Fibroblast of gingiva (primary cell): ENCODE results near the gene WNT8A.
"Not testable (repeated sequence)": the region's sequence is repeated elsewhere in the genome, so short reads cannot be mapped to it uniquely, and the experiment has no call there.

Experiments
- DNase-seq: peaks from one replicate; pipeline ENCODE4 v3.0.0-alpha.2; 2011; ENCODE audit warnings: low read depth

WNT8A gene

GRCh38 chr5:138083702-138084101 is at the start of gene WNT8A:
WNT8A (plus strand) TSS chr5:138084033; CDS start chr5:138084128, 95 bp downstream.
- DNase-seq: no peak

- DNase-seq: peak; percentile 83
Observed at GRCh38 chr5:138035605-138036537, 48.0 kb upstream of the WNT8A start.

- no peak for DNase-seq
Observed at GRCh38 chr5:138037271-138037670, 46.6 kb upstream of the WNT8A start.

- no peak for DNase-seq
Observed at GRCh38 chr5:138037907-138038633, 45.8 kb upstream of the WNT8A start.

GRCh38 chr5:138038826-138039225 is 45.0 kb upstream of the WNT8A start:
- DNase-seq: no peak

GRCh38 chr5:138045283-138045682 is 38.5 kb upstream of the WNT8A start:
- not testable (repeated sequence) for DNase-seq

- DNase-seq: no peak
Observed at GRCh38 chr5:138051441-138052296, 32.2 kb upstream of the WNT8A start.

GRCh38 chr5:138052718-138053117 is 31.1 kb upstream of the WNT8A start:
- not testable (repeated sequence) for DNase-seq

- DNase-seq: no peak
Observed at GRCh38 chr5:138053554-138053953, 30.3 kb upstream of the WNT8A start.

- no peak for DNase-seq
Observed at GRCh38 chr5:138054206-138054605, 29.6 kb upstream of the WNT8A start.

- DNase-seq: no peak
Observed at GRCh38 chr5:138054847-138055558, 28.8 kb upstream of the WNT8A start.

GRCh38 chr5:138064526-138064925 is 19.3 kb upstream of the WNT8A start:
- peak; percentile 28 for DNase-seq

GRCh38 chr5:138065102-138065501 is 18.7 kb upstream of the WNT8A start:
- no peak for DNase-seq

GRCh38 chr5:138067945-138068344 is 15.9 kb upstream of the WNT8A start:
- no peak for DNase-seq

GRCh38 chr5:138068742-138069600 is 14.9 kb upstream of the WNT8A start:
- DNase-seq: peak; percentile 66

GRCh38 chr5:138070026-138070425 is 13.8 kb upstream of the WNT8A start:
- DNase-seq: not testable (repeated sequence)

- DNase-seq: peak; percentile 51
Observed at GRCh38 chr5:138077064-138077696, 6.7 kb upstream of the WNT8A start.

GRCh38 chr5:138078006-138078643 is 5.7 kb upstream of the WNT8A start:
- DNase-seq: no peak

- no peak for DNase-seq
Observed at GRCh38 chr5:138082033-138082432, 1.8 kb upstream of the WNT8A start.
